ENCODE data around the gene SMIM7. TPM values are rescaled to one million over a fixed set of nuclear protein-coding genes. Genes with fewer than 3 reads are reported as not detected.

Gene SMIM7
- total RNA-seq, 4 donors from 2014 or later: 91.1 to 127 (median 113) TPM

DNA sequence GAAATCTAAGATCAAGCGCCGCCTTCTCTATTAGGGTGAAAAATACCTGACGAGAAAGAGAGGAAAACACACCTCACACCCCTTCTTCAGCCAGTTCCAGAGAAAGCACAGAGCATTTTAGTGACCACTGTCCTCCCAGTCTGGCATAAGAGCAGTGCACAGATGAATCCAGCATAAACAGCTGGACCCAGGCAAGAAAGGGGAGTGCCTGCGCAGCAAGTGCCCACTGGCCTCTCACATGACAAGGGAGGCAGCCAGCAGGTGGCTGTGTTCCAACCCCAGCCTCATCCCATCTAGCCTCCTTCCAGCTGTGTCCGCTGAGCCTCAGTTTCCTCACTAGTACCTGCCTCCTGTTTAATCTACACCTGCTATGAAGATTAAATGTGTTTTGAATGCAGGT lies 39.9 kb downstream of the SMIM7 start:
- TF ChIP-seq, protein P1, sequence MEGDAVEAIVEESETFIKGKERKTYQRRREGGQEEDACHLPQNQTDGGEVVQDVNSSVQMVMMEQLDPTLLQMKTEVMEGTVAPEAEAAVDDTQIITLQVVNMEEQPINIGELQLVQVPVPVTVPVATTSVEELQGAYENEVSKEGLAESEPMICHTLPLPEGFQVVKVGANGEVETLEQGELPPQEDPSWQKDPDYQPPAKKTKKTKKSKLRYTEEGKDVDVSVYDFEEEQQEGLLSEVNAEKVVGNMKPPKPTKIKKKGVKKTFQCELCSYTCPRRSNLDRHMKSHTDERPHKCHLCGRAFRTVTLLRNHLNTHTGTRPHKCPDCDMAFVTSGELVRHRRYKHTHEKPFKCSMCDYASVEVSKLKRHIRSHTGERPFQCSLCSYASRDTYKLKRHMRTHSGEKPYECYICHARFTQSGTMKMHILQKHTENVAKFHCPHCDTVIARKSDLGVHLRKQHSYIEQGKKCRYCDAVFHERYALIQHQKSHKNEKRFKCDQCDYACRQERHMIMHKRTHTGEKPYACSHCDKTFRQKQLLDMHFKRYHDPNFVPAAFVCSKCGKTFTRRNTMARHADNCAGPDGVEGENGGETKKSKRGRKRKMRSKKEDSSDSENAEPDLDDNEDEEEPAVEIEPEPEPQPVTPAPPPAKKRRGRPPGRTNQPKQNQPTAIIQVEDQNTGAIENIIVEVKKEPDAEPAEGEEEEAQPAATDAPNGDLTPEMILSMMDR (IDR thresholded peaks at IDR 0.05; ENCODE audit: low read depth): no peak

DNA sequence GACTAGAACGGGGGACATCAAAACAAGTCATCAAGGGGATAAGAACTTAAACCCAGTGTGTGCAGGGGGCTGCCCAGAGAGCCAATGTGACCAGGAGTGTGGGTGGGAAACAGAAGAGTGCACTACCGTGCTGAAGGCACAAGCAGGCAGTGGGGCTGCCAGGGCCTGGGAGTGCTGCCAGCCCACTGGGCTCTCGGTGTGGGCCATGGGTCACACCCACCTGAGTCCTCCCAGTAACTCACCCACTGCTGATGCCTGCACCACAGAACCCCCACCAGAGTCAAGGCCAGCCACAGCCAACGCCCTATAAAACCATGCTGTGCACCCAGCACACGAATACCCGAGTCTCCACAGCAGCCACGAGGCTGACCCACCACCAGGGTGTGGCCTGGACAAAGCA lies 40.5 kb downstream of the SMIM7 start:
- TF ChIP-seq, protein P1 (IDR thresholded peaks at IDR 0.05; ENCODE audit: low read depth): no peak

DNA sequence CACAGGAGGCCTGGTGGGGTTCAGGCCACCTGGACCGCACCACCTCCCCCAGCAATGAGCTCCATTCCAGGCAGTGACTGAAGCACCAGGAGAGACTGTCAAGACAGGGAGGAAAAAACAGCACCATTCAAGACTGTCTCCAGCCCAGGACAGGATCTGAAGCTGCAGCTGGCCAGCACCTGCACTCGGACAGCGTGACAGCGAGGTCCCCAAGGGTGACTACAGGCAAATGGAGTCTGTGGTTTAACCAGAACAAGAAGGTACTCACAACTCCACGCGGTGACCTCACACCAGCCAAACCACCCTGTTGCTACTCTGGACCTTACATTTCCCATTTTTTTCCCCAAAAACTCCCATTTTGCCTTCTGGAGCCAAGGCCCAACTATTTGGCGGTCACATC lies 41.7 kb downstream of the SMIM7 start:
- TF ChIP-seq, protein P1 (IDR thresholded peaks at IDR 0.05; ENCODE audit: low read depth): no peak

DNA sequence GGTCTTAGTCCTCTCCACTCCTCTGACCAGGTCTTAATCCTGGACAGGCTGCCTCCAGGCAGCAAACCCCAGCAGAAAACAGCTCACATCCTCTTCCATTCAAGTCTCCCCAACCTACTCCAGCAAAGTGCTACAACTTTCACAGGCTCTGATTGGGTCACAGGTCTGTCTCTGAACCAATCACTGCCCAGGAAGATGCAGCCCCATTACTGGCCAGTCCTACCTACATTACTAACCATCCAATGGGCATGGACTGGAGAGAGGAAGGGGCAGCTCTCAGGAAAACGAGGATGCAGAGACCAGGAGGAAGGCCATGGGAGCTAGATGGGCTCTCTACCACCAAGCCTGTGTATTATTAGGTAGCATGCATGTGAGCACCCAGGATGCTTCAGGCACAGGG lies 44.1 kb downstream of the SMIM7 start:
- TF ChIP-seq, protein P1 (IDR thresholded peaks at IDR 0.05; ENCODE audit: low read depth): no peak

DNA sequence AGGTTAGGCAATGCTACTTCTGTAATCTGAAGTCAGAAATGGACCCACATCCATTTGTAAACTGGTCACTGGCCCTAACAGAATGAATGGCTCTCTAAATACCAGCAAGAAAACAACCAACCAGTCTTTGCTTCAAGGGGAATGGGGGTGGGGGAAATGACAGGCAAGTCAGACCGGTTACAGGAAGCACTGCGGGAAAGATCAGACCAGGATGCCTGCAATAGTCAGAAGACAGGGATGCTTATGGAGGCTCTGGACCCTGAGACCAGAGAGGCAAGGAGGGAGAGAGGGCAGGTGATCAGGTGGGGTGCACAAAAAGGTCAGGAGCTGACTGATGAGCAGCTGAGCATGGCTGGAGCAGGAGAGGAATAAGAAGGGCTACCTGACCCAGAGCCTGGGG lies 45.0 kb downstream of the SMIM7 start:
- TF ChIP-seq, protein P1 (IDR thresholded peaks at IDR 0.05; ENCODE audit: low read depth): no peak

DNA sequence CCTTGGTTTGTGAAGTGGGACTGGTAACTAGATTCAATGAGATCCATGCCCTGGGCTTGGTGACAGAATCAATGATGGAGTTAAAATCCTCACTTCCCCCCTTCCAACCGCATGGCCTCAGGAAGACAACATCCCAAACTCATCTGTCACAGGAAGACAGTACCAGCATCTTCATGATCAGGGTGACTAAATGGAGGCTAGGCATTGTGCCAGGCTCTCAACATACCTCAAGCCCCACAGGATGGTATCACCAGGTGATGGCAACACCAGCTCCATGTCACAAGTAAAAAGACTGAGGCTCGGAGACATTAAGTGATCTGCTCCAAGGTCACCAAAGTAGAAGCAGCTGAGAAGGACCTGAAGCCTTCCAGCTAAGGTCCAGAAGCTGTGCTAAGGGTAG lies 46.1 kb downstream of the SMIM7 start:
- TF ChIP-seq, protein P1 (IDR thresholded peaks at IDR 0.05; ENCODE audit: low read depth): no peak

DNA sequence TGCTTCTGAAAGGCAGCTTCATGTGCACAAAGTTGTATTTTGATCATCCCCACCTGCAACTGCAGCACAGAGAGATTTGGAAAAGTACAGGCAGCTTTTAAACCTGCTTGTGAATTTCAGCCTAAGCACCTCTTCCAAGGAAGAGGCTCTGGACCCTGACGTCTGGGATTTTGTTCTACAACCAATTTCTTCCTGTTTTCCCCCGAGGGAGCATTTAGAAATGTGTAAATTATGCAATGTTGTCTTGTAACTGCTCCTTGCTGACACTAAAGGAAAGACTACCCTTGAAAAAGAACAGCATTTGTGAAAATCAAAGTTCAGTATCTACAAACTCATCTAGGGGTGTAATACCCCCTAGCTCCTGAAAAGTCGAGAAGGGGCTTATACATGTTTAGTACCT lies 47.3 kb downstream of the SMIM7 start:
- TF ChIP-seq, protein P1 (IDR thresholded peaks at IDR 0.05; ENCODE audit: low read depth): no peak

Data from subcutaneous adipose tissue (tissue), 4 donors.